ENCODE measurements around the gene IRAK3. TPM values are rescaled to one million over a fixed set of nuclear protein-coding genes. Genes with fewer than 3 reads are reported as not detected.
"Not testable (repeated sequence)": the region's sequence is repeated elsewhere in the genome, so short reads cannot be mapped to it uniquely, and the experiment has no call there.

The IRAK3 gene
- total RNA-seq, 1 donor from 2014 or later, result 3.0 TPM

GRCh38 chr12:66176105-66176900 is 12.7 kb upstream of the IRAK3 start:
- Histone ChIP-seq H3K4me3 (ENCODE audit: low read depth, low read length) (no peak overlapping the region), H3K27me3 (ENCODE audit: control insufficient read depth, insufficient read depth, low read length) (no peaks in the 10 kb centered on the region), H3K36me3 (ENCODE audit: control insufficient read depth, insufficient read depth, low read length) (no peaks in the 10 kb centered on the region)
- TF ChIP-seq CTCF (IDR thresholded peaks at IDR 0.05; ENCODE audit: insufficient read depth, low read length, poor library complexity, severe bottlenecking), result no peak
- DNase-seq (ENCODE audit: low read depth), result no peak

GRCh38 chr12:66182956-66183355 is 6.1 kb upstream of the IRAK3 start:
- H3K4me3 ChIP-seq (ENCODE audit: low read depth, low read length), result no peak overlapping the region

GRCh38 chr12:66184822-66185221 is 4.2 kb upstream of the IRAK3 start:
- not testable (repeated sequence) for H3K36me3 ChIP-seq (ENCODE audit: control insufficient read depth, insufficient read depth, low read length); DNase-seq (ENCODE audit: low read depth); H3K4me3 ChIP-seq (ENCODE audit: low read depth, low read length); H3K27me3 ChIP-seq (ENCODE audit: control insufficient read depth, insufficient read depth, low read length)

More at GRCh38 chr12:66182956-66183355, 6.1 kb upstream of the IRAK3 start:
- TF ChIP-seq CTCF (IDR thresholded peaks at IDR 0.05; ENCODE audit: insufficient read depth, low read length, poor library complexity, severe bottlenecking), result no peak
- Histone ChIP-seq H3K36me3 (ENCODE audit: control insufficient read depth, insufficient read depth, low read length) (no peaks in the 10 kb centered on the region), H3K27me3 (ENCODE audit: control insufficient read depth, insufficient read depth, low read length) (no peaks in the 10 kb centered on the region)
- no peak for DNase-seq (ENCODE audit: low read depth)

- Histone ChIP-seq H3K4me3 (ENCODE audit: low read depth, low read length) (no peak overlapping the region), H3K27me3 (ENCODE audit: control insufficient read depth, insufficient read depth, low read length) (no peaks in the 10 kb centered on the region), H3K36me3 (ENCODE audit: control insufficient read depth, insufficient read depth, low read length) (no peaks in the 10 kb centered on the region)
- TF ChIP-seq CTCF (IDR thresholded peaks at IDR 0.05; ENCODE audit: insufficient read depth, low read length, poor library complexity, severe bottlenecking), result no peak
- no peak for DNase-seq (ENCODE audit: low read depth)
Observed at GRCh38 chr12:66187036-66187435, 2.0 kb upstream of the IRAK3 start.

- DNase-seq (ENCODE audit: low read depth), result no peak
- TF ChIP-seq CTCF (IDR thresholded peaks at IDR 0.05; ENCODE audit: insufficient read depth, low read length, poor library complexity, severe bottlenecking), result no peak
- Histone ChIP-seq H3K36me3 (ENCODE audit: control insufficient read depth, insufficient read depth, low read length) (no peaks in the 10 kb centered on the region), H3K4me3 (ENCODE audit: low read depth, low read length) (no peak overlapping the region), H3K27me3 (ENCODE audit: control insufficient read depth, insufficient read depth, low read length) (no peaks in the 10 kb centered on the region)
Observed at GRCh38 chr12:66187821-66188220, 1.2 kb upstream of the IRAK3 start.

GRCh38 chr12:66189486-66189843 is 451 bp downstream of the IRAK3 start:
- H3K27me3 ChIP-seq (ENCODE audit: control insufficient read depth, insufficient read depth, low read length), result no peaks in the 10 kb centered on the region
- TF ChIP-seq CTCF (IDR thresholded peaks at IDR 0.05; ENCODE audit: insufficient read depth, low read length, poor library complexity, severe bottlenecking), result no peak
- H3K4me3 ChIP-seq (ENCODE audit: low read depth, low read length), result peak overlapping the region; percentile 52
- H3K36me3 ChIP-seq (ENCODE audit: control insufficient read depth, insufficient read depth, low read length), result no peaks in the 10 kb centered on the region
- DNase-seq (ENCODE audit: low read depth), result no peak

All from kidney epithelial cell (primary cell).